Prostate gland (tissue), 2 donors: ENCODE results near the gene SHOC2. TPM values are rescaled to one million over a fixed set of nuclear protein-coding genes. Genes with fewer than 3 reads are reported as not detected.

Experiments
- DNase-seq: peaks from one replicate; pipeline ENCODE4 v3.0.0-alpha.2; 2019; ENCODE audit warnings: low spot score
- H3K27ac ChIP-seq, 2 donors: fragments of 200-600 bp; sonication (generic); 2 replicates each; pipeline ENCODE4 v1.5.1; 2017 to 2019
- H3K27me3 ChIP-seq: fragments of 200-600 bp; sonication (generic); replicated peaks from 2 replicates; pipeline ENCODE4 v1.5.1; 2019; ENCODE audit not compliant: insufficient read depth
- H3K36me3 ChIP-seq, 2 donors: fragments of 200-600 bp; sonication (generic); 1 replicate in 1 of 2; 2 replicates in 1 of 2; pipeline versions ENCODE4 v1.5.1 to v1.8.1; 2017 to 2019
- H3K4me1 ChIP-seq: fragments of 200-600 bp; sonication (generic); replicated peaks from 2 replicates; pipeline ENCODE4 v1.5.1; 2019
- H3K4me3 ChIP-seq, 2 donors: fragments of 200-600 bp; sonication (generic); 2 replicates each; pipeline ENCODE4 v1.5.1; 2017 to 2019
- H3K9me3 ChIP-seq: fragments of 200-600 bp; sonication (generic); 2 replicates; pipeline ENCODE4 v1.5.1; 2017
- CTCF ChIP-seq, 4 experiments: fragments of 200-600 bp in 2 of 4; fragments of 450-650 bp in 2 of 4; sonication (generic) in 2 of 4; IDR thresholded peaks; 1 replicate in 3 of 4; 2 replicates in 1 of 4; pipeline ENCODE4 v1.5.1; 2016 to 2019; ENCODE audit warnings: antibody characterized with exemption in 4 of 4, mild to moderate bottlenecking in 2 of 4, moderate library complexity in 2 of 4
- POLR2A ChIP-seq: fragments of 450-650 bp; IDR thresholded peaks from one replicate; pipeline ENCODE4 v1.6.1; 2016; ENCODE audit warnings: antibody characterized with exemption, mild to moderate bottlenecking
- POLR2AphosphoS5 ChIP-seq: sonication (generic); formaldehyde crosslinking; IDR thresholded peaks from one replicate; pipeline ENCODE4 v1.6.1; 2017; ENCODE audit warnings: antibody characterized with exemption
- WGBS: methylation state at CpG from one replicate; pipeline ENCODE4 v1.1.5; 2018; 5-methylcytosine and 5-hydroxymethylcytosine counted together
- intact Hi-C: fragments of 100-400 bp; cut with DNase I; formaldehyde crosslinking; loops from one replicate; pipeline ENCODE4 v1.14.2; 2022
- total RNA-seq, 2 donors: library from RNA; depleted of rRNA; stranded (reverse); fragments of >200 nt; gene quantifications; one replicate each; pipeline ENCODE4 v1.1.0, GENCODE V29; 2016

SHOC2 gene
- total RNA-seq, 2 donors from 2014 or later = 31.3 to 56.1 TPM

GRCh38 chr10:110900983-110901382, 18.4 kb upstream of the SHOC2 start:
- no peaks in the 10 kb centered on the region for H3K9me3 ChIP-seq
- WGBS = 98% methylated on average over 2 of the region's 2 CpGs
- DNase-seq = no peak
- no peaks in the 10 kb centered on the region for H3K27me3 ChIP-seq
- intact Hi-C loops = no loop called here
- H3K4me1 ChIP-seq = no peaks in the 10 kb centered on the region
- H3K4me3 ChIP-seq = no peak overlapping the region
- TF ChIP-seq POLR2AphosphoS5 (no peak), CTCF (IDR thresholded peaks at IDR 0.05) (no peak), POLR2A (no peak)
- no peaks in the 10 kb centered on the region for H3K36me3 ChIP-seq
- no peak overlapping the region for H3K27ac ChIP-seq

- intact Hi-C loops = no loop called here
Observed at GRCh38 chr10:110901954-110902819, 17.2 kb upstream of the SHOC2 start.

GRCh38 chr10:110903280-110904278, 15.8 kb upstream of the SHOC2 start:
- Histone ChIP-seq H3K4me3 (no peak overlapping the region), H3K9me3 (no peaks in the 10 kb centered on the region), H3K36me3 (no peaks in the 10 kb centered on the region), H3K27me3 (no peaks in the 10 kb centered on the region), H3K27ac (no peak overlapping the region), H3K4me1 (no peaks in the 10 kb centered on the region)
- TF ChIP-seq CTCF (IDR thresholded peaks at IDR 0.05) (no peak), POLR2A (no peak), POLR2AphosphoS5 (no peak)
- intact Hi-C loops = no loop called here
- DNase-seq = no peak
- 78% methylated on average over 3 of the region's 3 CpGs for WGBS

More at GRCh38 chr10:110901954-110902819, 17.2 kb upstream of the SHOC2 start:
- Histone ChIP-seq H3K27ac (no peak overlapping the region), H3K4me3 (no peak overlapping the region), H3K27me3 (no peaks in the 10 kb centered on the region), H3K36me3 (no peaks in the 10 kb centered on the region), H3K9me3 (no peaks in the 10 kb centered on the region), H3K4me1 (no peaks in the 10 kb centered on the region)
- no peak for TF ChIP-seq CTCF (IDR thresholded peaks at IDR 0.05)
- no peak for TF ChIP-seq POLR2AphosphoS5
- DNase-seq = no peak
- WGBS = 80% methylated on average over 7 of the region's 7 CpGs

- TF ChIP-seq CTCF (IDR thresholded peaks at IDR 0.05) = no peak
- WGBS = 67% methylated on average over 4 of the region's 4 CpGs
Observed at GRCh38 chr10:110910138-110910537, 9.3 kb upstream of the SHOC2 start.

More at GRCh38 chr10:110910138-110910537, 9.3 kb upstream of the SHOC2 start:
- Histone ChIP-seq H3K4me1 (no peaks in the 10 kb centered on the region), H3K27me3 (no peaks in the 10 kb centered on the region), H3K9me3 (no peaks in the 10 kb centered on the region), H3K27ac (no peak overlapping the region), H3K36me3 (no peaks in the 10 kb centered on the region), H3K4me3 (no peak overlapping the region)
- intact Hi-C loops = loop anchor here (10.0 kb wide), 1 partner anchor 605 kb away; the partner anchor contains the start of gene SMNDC1
- DNase-seq = no peak
